Stimulated activated CD8-positive, alpha-beta memory T cell treated with anti-CD3 and anti-CD28 coated beads, Interleukin-12 subunit alpha, Interleukin-12 subunit beta, amount 100 ng/mL, for 1 hour (primary cell): Measurements from ENCODE around the gene AFDN.

Experiments used
- DNase-seq: peaks from one replicate; pipeline ENCODE4 v3.0.0-alpha.2; 2020; ENCODE audit warnings: low read depth

AFDN gene

GRCh38 chr6:167812088-167812487 is 14.6 kb upstream of the AFDN start:
- DNase-seq: no peak

- DNase-seq: no peak
Observed at GRCh38 chr6:167815296-167815980, 11.3 kb upstream of the AFDN start.

DNA sequence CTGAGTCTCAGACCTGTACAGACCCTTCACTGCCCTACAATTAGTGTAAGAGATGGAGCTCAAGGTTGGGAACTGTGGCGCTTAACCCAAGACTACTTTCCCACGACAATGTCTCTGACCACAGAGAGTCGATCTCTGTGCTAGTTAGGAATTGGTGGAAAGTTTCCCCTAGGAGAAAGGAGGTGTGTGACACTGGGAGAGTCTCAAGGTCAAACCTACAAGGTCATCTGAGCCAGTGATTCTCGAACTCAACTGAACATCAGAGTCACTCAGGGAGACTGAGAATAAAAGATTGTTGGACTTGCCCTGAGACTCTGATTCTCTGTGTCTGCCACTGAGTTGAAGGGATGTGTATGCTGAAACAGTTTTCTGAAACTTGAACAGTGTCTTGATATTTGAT is 9.7 kb upstream of the AFDN start:
- no peak for DNase-seq

DNA sequence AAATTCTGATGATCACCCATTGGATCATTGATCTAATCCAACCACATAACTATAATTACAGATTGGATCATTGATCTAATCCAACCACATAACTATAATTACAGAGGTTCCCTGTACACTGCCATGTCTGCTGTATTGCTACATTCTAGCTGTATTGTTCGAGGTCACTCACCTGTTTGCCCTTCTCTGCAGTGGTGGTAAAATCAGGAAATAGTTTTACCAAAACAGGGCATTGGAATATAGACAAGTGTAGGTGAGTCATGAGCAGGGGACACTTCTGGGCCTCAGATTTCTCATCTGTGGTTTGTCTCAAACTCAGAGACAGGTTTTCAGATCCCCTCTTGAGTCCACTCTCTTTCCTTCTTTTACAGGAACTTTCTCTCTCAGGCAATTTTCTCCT is 9.0 kb upstream of the AFDN start:
- no peak for DNase-seq

- no peak for DNase-seq
Observed at GRCh38 chr6:167819576-167819975, 7.1 kb upstream of the AFDN start.

- no peak for DNase-seq
Observed at GRCh38 chr6:167820681-167821080, 6.0 kb upstream of the AFDN start.

DNA sequence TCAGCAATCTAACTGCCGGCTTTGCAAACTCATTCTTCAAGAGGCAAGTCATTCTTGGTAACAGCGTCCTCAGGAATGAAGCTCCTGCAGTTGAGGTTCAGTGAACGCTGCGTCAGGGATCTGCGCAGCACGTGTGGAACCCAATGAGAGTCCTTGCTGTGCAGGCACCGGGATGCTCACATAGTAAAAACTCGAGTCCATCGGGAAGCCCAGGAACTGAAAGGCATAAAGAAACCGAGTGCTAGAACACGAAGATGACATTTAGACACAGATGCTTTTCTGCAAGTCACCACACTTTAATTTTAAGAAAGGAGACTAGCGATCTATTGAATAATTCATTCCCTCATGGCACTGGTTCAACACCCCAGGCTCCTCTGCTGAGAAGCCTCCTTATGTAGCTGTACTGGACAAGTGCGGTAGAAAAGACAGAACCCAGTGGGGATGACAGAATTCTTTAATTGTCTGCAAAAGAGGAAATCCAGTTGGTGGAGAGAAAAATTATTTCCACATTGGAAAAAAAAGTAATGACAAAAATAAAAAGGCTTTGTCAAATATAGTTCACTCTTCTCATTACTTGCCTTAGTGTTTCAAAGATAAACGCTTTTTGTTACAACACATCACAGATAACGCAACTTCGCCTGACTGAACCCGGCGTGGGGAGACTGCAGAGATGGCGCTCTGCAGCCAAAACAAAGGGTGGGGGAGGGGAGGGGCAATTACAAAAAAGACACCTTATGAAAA is 1.9 kb upstream of the AFDN start:
- DNase-seq: no peak

GRCh38 chr6:167825332-167826229 is 1.1 kb upstream of the AFDN start:
- no peak for DNase-seq

GRCh38 chr6:167826230-167826895 is 348 bp upstream of the AFDN start:
- DNase-seq: peak; percentile 37

- DNase-seq: no peak
Observed at GRCh38 chr6:167827583-167828324, 1.0 kb downstream of the AFDN start.

DNA sequence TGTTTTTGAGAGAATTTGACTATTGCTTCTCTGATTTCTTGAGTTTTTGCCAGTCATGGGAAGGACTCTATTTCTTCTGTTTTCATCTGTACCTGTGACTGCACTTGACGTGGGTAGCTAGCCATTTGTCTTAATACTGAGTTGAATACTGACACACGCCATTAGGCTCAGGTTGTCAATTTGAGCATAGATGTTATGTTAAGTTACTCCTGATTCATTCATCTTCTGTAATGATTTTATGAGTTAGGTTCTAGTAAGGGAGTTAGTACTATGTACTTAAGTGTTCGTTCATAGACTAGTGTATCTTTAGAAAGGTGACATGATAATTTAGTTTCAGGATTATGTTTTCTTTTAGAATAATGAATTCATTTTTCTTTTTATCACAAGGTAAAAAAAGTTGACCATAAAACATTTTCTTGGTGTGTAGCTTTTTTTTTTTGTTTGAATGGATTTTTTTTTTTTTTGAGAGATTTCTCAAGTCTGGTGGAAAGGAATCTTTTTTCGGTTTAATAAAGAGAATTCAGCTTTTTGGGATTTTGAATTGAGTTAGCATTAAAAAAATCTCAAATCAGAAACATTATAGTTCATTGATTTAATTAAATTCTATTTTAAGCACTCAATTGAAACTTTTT is 1.7 kb downstream of the AFDN start:
- DNase-seq: no peak

DNA sequence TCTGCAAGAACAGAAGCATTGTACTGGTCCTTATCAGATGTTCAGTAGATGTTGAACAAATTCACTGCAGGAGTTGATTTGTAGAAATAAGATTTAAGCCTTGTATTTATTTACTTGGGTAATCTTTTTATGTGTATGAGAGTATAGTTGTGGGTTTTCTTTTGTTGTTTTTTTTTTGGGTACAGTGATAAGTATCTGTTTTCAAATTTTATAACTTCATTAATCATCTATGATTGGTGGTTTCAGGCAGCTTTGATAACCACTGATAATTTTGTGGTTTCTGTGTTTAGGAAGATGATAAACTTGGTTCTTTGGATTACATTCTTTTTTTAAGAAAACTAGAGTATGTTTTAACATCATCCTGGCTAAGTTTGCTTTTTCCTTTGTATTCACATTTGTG is 2.8 kb downstream of the AFDN start:
- DNase-seq: no peak

- no peak for DNase-seq
Observed at GRCh38 chr6:167831281-167831828, 4.6 kb downstream of the AFDN start.

GRCh38 chr6:167832497-167833395 is 6.0 kb downstream of the AFDN start:
- no peak for DNase-seq

- DNase-seq: no peak
Observed at GRCh38 chr6:167833396-167833763, 6.7 kb downstream of the AFDN start.

GRCh38 chr6:167835260-167835659 is 8.5 kb downstream of the AFDN start:
- DNase-seq: no peak

DNA sequence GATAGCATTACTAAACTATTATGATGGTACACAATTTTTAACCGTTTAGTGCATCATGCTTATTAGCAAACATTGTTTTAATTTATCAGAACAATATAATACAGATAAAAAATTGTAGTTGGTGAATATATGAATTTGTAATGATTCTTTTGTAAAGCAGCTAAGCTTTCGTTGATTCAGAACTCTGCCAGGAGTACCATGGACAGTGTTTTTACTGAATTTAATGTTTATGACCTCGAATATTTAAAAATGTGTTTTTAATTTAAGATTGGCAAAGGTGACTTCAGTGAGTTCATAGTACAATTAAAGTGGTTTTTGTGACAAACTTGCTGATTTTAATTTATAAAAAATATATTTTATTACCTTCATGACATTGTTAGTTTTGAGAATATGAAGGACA is 10.0 kb downstream of the AFDN start:
- no peak for DNase-seq

DNA sequence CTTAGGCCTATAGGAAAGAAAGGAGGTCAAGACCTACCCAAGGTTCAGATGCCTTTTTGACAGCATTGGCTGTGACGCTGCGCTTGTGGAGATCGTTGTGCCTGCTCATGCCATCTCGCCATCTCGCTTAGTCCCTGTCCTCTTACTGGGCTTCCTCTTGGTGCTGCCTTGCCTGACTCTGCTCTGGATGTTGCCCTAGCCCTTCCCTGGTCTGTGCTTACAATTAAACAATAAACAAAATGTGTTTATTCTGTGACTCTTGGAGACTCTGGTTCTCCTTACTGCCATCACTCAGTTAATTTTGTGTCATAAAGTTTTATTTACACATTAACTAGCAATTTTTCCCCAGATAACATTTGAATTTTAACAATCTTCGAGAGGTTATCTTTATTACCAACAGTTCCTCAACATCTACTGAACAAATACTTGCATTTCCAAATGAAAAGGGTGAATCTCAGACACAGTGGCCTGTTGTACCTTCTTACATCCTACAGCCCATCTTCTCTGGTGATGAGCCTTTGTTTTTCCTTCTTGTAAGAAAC is 11.6 kb downstream of the AFDN start:
- no peak for DNase-seq

DNA sequence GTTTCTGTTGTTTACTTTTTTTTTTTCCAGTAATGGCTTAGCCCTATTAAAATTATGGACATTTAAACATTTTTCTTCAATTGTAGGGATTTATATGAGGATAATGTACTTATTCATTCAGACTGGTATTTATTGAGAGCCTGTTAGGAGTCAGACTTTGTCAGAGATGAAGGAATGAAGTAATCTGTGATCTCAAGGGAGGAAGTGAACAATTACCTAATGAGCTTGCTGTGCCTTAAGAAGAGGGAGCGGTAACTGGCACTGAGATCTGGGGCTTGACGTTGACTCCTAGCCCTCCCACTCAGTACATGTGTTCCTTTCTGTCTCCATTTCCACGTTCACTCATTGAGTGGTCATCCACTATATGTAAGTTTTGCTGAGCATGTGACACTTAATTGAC is 12.6 kb downstream of the AFDN start:
- DNase-seq: no peak
